ENCODE results near the gene STARD5.

STARD5 gene

DNA sequence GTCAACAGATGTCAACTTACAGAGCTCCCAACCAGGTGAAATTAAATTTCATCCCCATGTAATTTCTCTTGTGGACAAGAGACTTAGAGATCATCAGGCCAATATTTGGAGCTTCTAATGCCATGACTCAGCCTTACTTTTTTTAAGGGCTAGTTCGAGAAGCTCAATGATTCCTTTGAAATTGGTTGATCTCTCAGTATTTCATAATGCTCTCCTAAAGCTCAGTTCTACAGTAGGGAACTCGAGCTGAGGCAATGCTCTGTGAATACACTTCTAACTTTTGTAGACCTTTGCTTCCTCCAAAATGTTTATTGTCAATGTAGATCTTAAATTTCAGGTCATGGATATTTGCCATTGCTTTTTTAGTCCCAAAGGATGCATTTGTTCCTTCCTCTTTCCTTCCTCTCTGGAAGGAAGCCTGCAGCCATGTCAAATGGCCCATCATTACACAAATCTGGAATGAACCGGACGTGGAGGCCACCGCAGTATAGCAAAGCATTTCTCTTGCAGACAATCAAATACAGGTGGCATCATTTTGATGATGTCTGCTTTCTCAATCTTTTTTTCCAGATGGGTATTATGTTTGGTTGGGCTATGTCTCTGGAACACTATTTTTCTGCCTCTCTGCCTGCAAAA is 28.3 kb downstream of the STARD5 start:
- Histone ChIP-seq H3K4me1 (ENCODE audit: control insufficient read depth, low read length) (peaks cover 97% of the 10 kb centered on the region), H3K4me3 (ENCODE audit: low read length) (peak overlapping the region; percentile 84), H3K9me2 (replicated peaks; ENCODE audit: control insufficient read depth, low read length) (no peaks in the 10 kb centered on the region), H3K4me2 (ENCODE audit: low read length) (peak overlapping the region; percentile 99), H3K27ac (ENCODE audit: low read depth, low read length) (peak overlapping the region; percentile 98), H3F3A (ENCODE audit: control insufficient read depth, insufficient read depth) (peaks cover 36% of the 10 kb centered on the region), H3K27me3 (ENCODE audit: control insufficient read depth, low read length) (no peaks in the 10 kb centered on the region), H3K36me3 (ENCODE audit: control insufficient read depth, low read length) (peaks cover 35% of the 10 kb centered on the region), H3K9me3 (ENCODE audit: control insufficient read depth, insufficient read depth, low read length) (no peaks in the 10 kb centered on the region), H3K79me2 (ENCODE audit: control insufficient read depth, low read length) (peaks cover 51% of the 10 kb centered on the region), H4K20me1 (ENCODE audit: control insufficient read depth, insufficient read depth, low read depth, low read length) (no peaks in the 10 kb centered on the region)
- TF ChIP-seq, protein P1, sequence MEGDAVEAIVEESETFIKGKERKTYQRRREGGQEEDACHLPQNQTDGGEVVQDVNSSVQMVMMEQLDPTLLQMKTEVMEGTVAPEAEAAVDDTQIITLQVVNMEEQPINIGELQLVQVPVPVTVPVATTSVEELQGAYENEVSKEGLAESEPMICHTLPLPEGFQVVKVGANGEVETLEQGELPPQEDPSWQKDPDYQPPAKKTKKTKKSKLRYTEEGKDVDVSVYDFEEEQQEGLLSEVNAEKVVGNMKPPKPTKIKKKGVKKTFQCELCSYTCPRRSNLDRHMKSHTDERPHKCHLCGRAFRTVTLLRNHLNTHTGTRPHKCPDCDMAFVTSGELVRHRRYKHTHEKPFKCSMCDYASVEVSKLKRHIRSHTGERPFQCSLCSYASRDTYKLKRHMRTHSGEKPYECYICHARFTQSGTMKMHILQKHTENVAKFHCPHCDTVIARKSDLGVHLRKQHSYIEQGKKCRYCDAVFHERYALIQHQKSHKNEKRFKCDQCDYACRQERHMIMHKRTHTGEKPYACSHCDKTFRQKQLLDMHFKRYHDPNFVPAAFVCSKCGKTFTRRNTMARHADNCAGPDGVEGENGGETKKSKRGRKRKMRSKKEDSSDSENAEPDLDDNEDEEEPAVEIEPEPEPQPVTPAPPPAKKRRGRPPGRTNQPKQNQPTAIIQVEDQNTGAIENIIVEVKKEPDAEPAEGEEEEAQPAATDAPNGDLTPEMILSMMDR (IDR thresholded peaks at IDR 0.05; ENCODE audit: low read depth, low read length, poor library complexity, severe bottlenecking), result no peak
- no peak for TF ChIP-seq EZH2phosphoT487 (IDR thresholded peaks at IDR 0.05; ENCODE audit: borderline replicate concordance, low read length)

DNA sequence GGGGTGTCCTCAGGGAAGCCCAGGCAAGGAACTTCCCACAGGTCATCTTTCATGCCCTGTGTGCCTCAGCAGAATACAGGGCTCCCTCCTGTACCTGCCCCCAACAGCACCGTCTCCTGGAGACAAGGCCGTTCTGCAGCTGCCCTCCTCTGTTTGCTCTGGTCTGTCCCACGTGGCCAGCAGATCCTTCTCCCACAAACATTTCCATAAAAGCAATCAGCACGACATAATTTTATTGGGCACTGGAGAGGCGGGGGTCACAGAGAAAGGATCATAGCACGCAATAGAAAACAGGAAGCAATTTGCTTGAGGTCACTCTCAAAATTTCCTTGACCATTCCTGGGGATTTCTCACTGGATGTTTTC is 29.4 kb downstream of the STARD5 start:
- peaks cover 93% of the 10 kb centered on the region for H3K4me1 ChIP-seq (ENCODE audit: control insufficient read depth, low read length)
- H3K27me3 ChIP-seq (ENCODE audit: control insufficient read depth, low read length), result no peaks in the 10 kb centered on the region
- peaks cover 36% of the 10 kb centered on the region for H3F3A ChIP-seq (ENCODE audit: control insufficient read depth, insufficient read depth)
- peaks cover 26% of the 10 kb centered on the region for H3K36me3 ChIP-seq (ENCODE audit: control insufficient read depth, low read length)
- peak overlapping the region; percentile 99 for H3K4me2 ChIP-seq (ENCODE audit: low read length)
- H4K20me1 ChIP-seq (ENCODE audit: control insufficient read depth, insufficient read depth, low read depth, low read length), result no peaks in the 10 kb centered on the region
- H3K9me3 ChIP-seq (ENCODE audit: control insufficient read depth, insufficient read depth, low read length), result no peaks in the 10 kb centered on the region
- TF ChIP-seq EZH2phosphoT487 (IDR thresholded peaks at IDR 0.05; ENCODE audit: borderline replicate concordance, low read length), result no peak
- TF ChIP-seq, protein P1 (IDR thresholded peaks at IDR 0.05; ENCODE audit: low read depth, low read length, poor library complexity, severe bottlenecking), result peak; percentile 59
- peak overlapping the region; percentile 84 for H3K4me3 ChIP-seq (ENCODE audit: low read length)
- H3K79me2 ChIP-seq (ENCODE audit: control insufficient read depth, low read length), result peaks cover 41% of the 10 kb centered on the region
- peak overlapping the region; percentile 98 for H3K27ac ChIP-seq (ENCODE audit: low read depth, low read length)
- no peaks in the 10 kb centered on the region for H3K9me2 ChIP-seq (replicated peaks; ENCODE audit: control insufficient read depth, low read length)

DNA sequence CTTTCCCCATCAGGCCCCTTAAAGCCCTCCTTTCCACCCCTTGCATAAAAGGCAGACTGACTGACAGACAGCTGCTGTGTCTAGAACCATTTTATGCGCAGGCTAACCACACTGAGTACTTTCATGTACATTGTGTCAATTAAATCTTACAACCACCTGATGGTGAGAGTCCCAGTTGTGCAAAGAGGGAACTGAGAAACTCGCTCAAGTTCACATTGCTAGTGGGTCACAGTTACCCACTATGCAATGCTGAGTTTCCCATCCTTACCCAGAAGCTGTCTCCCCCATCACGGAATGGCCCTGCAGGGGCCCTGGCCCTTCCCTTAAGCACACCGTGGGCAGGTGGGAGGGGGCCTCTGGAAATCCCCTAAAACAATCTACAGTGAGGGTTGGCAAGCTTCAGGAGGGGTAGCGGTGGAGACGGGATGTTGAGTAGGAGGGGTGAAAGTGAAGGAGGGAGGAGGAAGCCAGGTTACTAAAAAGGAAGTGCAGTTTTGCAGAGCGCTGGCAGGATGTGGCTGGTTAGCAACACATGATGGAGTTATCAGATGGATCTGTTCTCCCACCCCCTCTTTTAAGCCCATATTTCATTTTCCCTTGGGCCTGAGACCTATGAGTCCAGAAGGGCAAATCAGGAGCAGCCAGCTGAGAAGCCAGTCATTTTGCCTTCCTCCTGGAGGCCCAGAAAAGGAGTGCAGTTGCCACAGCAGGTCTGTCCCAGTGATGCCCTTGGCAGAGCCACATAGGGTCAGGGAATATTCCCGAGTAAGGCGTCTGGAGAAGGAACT is 30.0 kb downstream of the STARD5 start:
- Histone ChIP-seq H3K9me2 (replicated peaks; ENCODE audit: control insufficient read depth, low read length) (no peaks in the 10 kb centered on the region), H3K4me3 (ENCODE audit: low read length) (peak overlapping the region; percentile 84), H3K27me3 (ENCODE audit: control insufficient read depth, low read length) (no peaks in the 10 kb centered on the region), H3F3A (ENCODE audit: control insufficient read depth, insufficient read depth) (peaks cover 36% of the 10 kb centered on the region), H3K9me3 (ENCODE audit: control insufficient read depth, insufficient read depth, low read length) (no peaks in the 10 kb centered on the region), H3K4me1 (ENCODE audit: control insufficient read depth, low read length) (peaks cover 90% of the 10 kb centered on the region), H3K79me2 (ENCODE audit: control insufficient read depth, low read length) (peaks cover 35% of the 10 kb centered on the region), H3K36me3 (ENCODE audit: control insufficient read depth, low read length) (peaks cover 20% of the 10 kb centered on the region), H3K27ac (ENCODE audit: low read depth, low read length) (peak overlapping the region; percentile 98), H4K20me1 (ENCODE audit: control insufficient read depth, insufficient read depth, low read depth, low read length) (no peaks in the 10 kb centered on the region), H3K4me2 (ENCODE audit: low read length) (peak overlapping the region; percentile 99)
- no peak for TF ChIP-seq EZH2phosphoT487 (IDR thresholded peaks at IDR 0.05; ENCODE audit: borderline replicate concordance, low read length)
- TF ChIP-seq, protein P1 (IDR thresholded peaks at IDR 0.05; ENCODE audit: low read depth, low read length, poor library complexity, severe bottlenecking), result no peak

Measured in DOHH2 (cell line).